ENCODE data around the gene SLC35F1. TPM values are rescaled to one million over a fixed set of nuclear protein-coding genes. Genes with fewer than 3 reads are reported as not detected.

SLC35F1 gene
- total RNA-seq, 1 experiment from 2014 or later: 4.3 TPM

GRCh38 chr6:118281291-118281690, 374.2 kb downstream of the SLC35F1 start:
- H2BK5ac ChIP-seq (ENCODE audit: insufficient read length, low read length): no peak overlapping the region
- no peaks in the 10 kb centered on the region for H3K27me3 ChIP-seq (ENCODE audit: insufficient read depth, low read length)
- no peaks in the 10 kb centered on the region for H3K79me1 ChIP-seq (ENCODE audit: insufficient read depth, low read depth, low read length, poor library complexity, severe bottlenecking)
- H4K5ac ChIP-seq (ENCODE audit: insufficient read length, low read depth, low read length): no peak overlapping the region
- Mint-ChIP-seq H3K27ac (no peak overlapping the region; a peak in 1 of 7 replicates), H3K4me3 (no peak overlapping the region), H3K27me3 (ENCODE audit: low read depth) (no peaks in the 10 kb centered on the region), H3K9me3 (no peaks in the 10 kb centered on the region), H3K4me1 (peaks cover 5% of the 10 kb centered on the region in 2 experiments), H3K36me3 (ENCODE audit: insufficient read depth in 1 of 3, low read depth in 3 of 3) (no peaks in the 10 kb centered on the region)
- H2BK120ac ChIP-seq (ENCODE audit: low read depth, low read length, poor library complexity, severe bottlenecking): no peak overlapping the region
- H3K18ac ChIP-seq (ENCODE audit: insufficient read length, low read depth, low read length): no peak overlapping the region
- H3K14ac ChIP-seq (ENCODE audit: insufficient read depth, low read length): no peak overlapping the region
- no peak overlapping the region for H2BK12ac ChIP-seq (ENCODE audit: insufficient read length, low read depth, low read length)
- H3K23me2 ChIP-seq (ENCODE audit: insufficient read length, low read depth, low read length, poor library complexity, severe bottlenecking): no peaks in the 10 kb centered on the region
- no peaks in the 10 kb centered on the region for H3K9me3 ChIP-seq (ENCODE audit: control insufficient read depth, low read depth, low read length)
- H4K91ac ChIP-seq (ENCODE audit: insufficient read length, low read depth, low read length): no peak overlapping the region
- H4K8ac ChIP-seq (replicated peaks; ENCODE audit: insufficient read length, low read depth, low read length): no peak overlapping the region
- H3K4me1 ChIP-seq (ENCODE audit: insufficient read depth, low read length): no peaks in the 10 kb centered on the region
- H3K56ac ChIP-seq (ENCODE audit: insufficient read length, low read depth, low read length): no peak overlapping the region
- H3K79me2 ChIP-seq (ENCODE audit: insufficient read depth, low read length): no peaks in the 10 kb centered on the region
- no peak overlapping the region for H3T11ph ChIP-seq (ENCODE audit: low read length)
- no peak overlapping the region for H2AK5ac ChIP-seq (ENCODE audit: insufficient read length, low read length)
- no peak overlapping the region for H2AFZ ChIP-seq (ENCODE audit: low read length)
- no peak overlapping the region for H2BK20ac ChIP-seq (ENCODE audit: low read depth, low read length, poor library complexity, severe bottlenecking)
- no peak overlapping the region for H3K27ac ChIP-seq (ENCODE audit: insufficient read length, low read depth, low read length)
- DNase-seq: peak; percentile 36
- no peak overlapping the region for H3K4me2 ChIP-seq (ENCODE audit: insufficient read depth, insufficient read length, low read length)
- no peak overlapping the region for H3K9ac ChIP-seq (ENCODE audit: extremely low read depth, insufficient read length, low read length)
- no peak overlapping the region for H3K23ac ChIP-seq (ENCODE audit: insufficient read length, low read depth, low read length)
- TF ChIP-seq CTCF (conservative IDR thresholded peaks at IDR 0.05): no peak
- no peak overlapping the region for H3K4ac ChIP-seq (ENCODE audit: low read depth, low read length)
- H2BK15ac ChIP-seq (ENCODE audit: low read depth, low read length): no peak overlapping the region
- H4K20me1 ChIP-seq (ENCODE audit: control insufficient read depth, insufficient read depth, insufficient read length): no peaks in the 10 kb centered on the region
